MG63 (cell line): ENCODE results near the gene PEX26. TPM values are rescaled to one million over a fixed set of nuclear protein-coding genes. Genes with fewer than 3 reads are reported as not detected.
A peak's percentile ranks its signal among the peaks of the same experiment; 100 is the strongest.
"Not testable (repeated sequence)": the region's sequence is repeated elsewhere in the genome, so short reads cannot be mapped to it uniquely, and the experiment has no call there.

Experiments used
- DNase-seq: peaks from one replicate; pipeline ENCODE4 v3.0.0-alpha.2; 2020
- H3K27me3 ChIP-seq: fragments of 250-450 bp; sonication (Bioruptor Pico); 2 replicates; pipeline ENCODE4 v1.5.1; 2020; ENCODE audit warnings: mild to moderate bottlenecking, moderate library complexity
- H3K36me3 ChIP-seq: fragments of 250-450 bp; sonication (Bioruptor Pico); 2 replicates; pipeline ENCODE4 v1.5.1; 2020; ENCODE audit warnings: mild to moderate bottlenecking, moderate library complexity
- H3K4me3 ChIP-seq: fragments of 250-450 bp; sonication (Bioruptor Pico); 2 replicates; pipeline ENCODE4 v1.5.1; 2020; ENCODE audit warnings: mild to moderate bottlenecking, moderate library complexity
- H3K9me3 ChIP-seq: fragments of 250-450 bp; sonication (Bioruptor Pico); 2 replicates; pipeline ENCODE4 v1.5.1; 2020; ENCODE audit warnings: mild to moderate bottlenecking, moderate library complexity
- total RNA-seq: library from RNA; depleted of rRNA; stranded (reverse); fragments of >200 nt; shearing (Covaris generic); gene quantifications from 2 replicates; pipeline ENCODE4 v1.2.3, GENCODE V29; 2014; ENCODE audit warnings: low replicate concordance; rRNA removed

PEX26 gene
- total RNA-seq = 10.5 and 13.5 TPM in 2 replicates

GRCh38 chr22:18077639-18078328 lies at the start of gene PEX26:
Gene PEX26 (plus strand): TSS chr22:18077990. CDS start chr22:18078377, 387 bp downstream.
- Histone ChIP-seq H3K4me3 (peak within 1 kb of the TSS; percentile 93), H3K9me3 (no peaks in the 10 kb centered on the region), H3K27me3 (no peaks in the 10 kb centered on the region), H3K36me3 (peaks cover 33% of the 10 kb centered on the region)
- peak; percentile 94 for DNase-seq

- Histone ChIP-seq H3K9me3 (no peaks in the 10 kb centered on the region), H3K27me3 (no peaks in the 10 kb centered on the region), H3K36me3 (no peaks in the 10 kb centered on the region), H3K4me3 (no peak overlapping the region)
- DNase-seq = no peak
Measured at GRCh38 chr22:18028817-18029527, 48.8 kb upstream of the PEX26 start.

DNA sequence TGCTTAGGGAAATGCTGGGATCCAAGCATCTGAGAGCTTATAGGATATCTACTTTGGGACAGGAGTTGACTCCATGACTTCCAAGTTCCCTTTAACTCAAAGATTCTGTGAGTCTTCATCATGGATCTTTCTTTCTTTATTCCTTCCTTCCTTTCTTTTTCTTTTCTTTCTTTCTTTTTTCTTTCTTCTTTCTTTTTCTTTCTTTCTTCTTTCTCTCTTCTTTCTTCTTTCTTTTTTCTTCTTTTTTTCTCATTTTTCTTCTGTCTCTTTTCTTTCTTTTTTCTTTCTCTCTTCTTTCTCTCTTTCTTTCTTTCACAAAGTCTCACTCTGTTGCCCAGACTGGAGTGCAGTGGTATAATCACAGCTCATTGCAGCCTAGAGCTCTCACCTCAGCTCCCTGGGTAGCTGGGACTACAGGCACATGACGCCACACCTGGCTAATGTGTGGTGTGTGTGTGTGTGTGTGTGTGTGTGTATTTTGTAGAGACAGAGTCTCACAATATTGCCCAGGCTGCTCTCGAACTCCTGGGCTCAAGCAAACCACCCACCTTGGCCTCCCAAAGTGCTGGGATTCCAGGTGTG lies 48.0 kb upstream of the PEX26 start:
- no peaks in the 10 kb centered on the region for H3K9me3 ChIP-seq
- DNase-seq = no peak
- H3K4me3 ChIP-seq = no peak overlapping the region
- no peaks in the 10 kb centered on the region for H3K36me3 ChIP-seq
- no peaks in the 10 kb centered on the region for H3K27me3 ChIP-seq

GRCh38 chr22:18031695-18032454 lies 45.9 kb upstream of the PEX26 start:
- no peak overlapping the region for H3K4me3 ChIP-seq

DNA sequence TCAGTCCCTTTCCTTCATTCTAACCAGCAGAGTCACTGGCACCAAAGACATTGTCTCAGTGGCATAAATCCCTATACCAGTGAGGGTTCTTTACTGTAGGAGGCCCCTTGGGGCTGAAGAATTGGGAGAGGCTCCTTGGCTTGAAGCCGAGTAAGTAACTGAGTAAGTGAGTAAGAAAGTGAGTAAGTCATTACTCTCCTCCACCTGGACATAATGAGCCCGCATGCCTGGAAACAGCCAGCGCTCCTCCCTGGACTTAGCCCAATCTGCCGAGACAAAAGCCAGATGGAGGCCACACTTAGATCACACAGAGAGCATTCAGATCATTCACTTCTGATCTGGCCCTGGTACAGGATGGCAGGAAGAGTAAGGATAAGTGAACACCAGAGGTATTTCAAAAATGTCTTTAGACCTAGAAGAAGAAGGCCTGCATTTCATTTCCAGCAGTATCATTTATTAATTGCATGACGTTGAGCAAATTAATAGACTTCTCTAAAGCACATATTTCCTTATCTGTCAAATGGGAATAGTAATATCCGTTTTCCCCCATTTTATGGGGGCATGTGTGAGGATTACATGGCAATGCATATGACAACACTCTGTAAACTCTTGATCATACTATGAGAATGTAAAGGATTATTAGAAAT lies 45.2 kb upstream of the PEX26 start:
- peak; percentile 92 for DNase-seq
- H3K9me3 ChIP-seq = no peaks in the 10 kb centered on the region
- no peaks in the 10 kb centered on the region for H3K27me3 ChIP-seq
- H3K4me3 ChIP-seq = no peak overlapping the region
- no peaks in the 10 kb centered on the region for H3K36me3 ChIP-seq

More at GRCh38 chr22:18031695-18032454, 45.9 kb upstream of the PEX26 start:
- Histone ChIP-seq H3K9me3 (no peaks in the 10 kb centered on the region), H3K36me3 (no peaks in the 10 kb centered on the region), H3K27me3 (no peaks in the 10 kb centered on the region)
- DNase-seq = peak; percentile 95

GRCh38 chr22:18033204-18033998 lies 44.4 kb upstream of the PEX26 start:
- peak; percentile 30 for DNase-seq
- no peaks in the 10 kb centered on the region for H3K27me3 ChIP-seq
- no peak overlapping the region for H3K4me3 ChIP-seq
- no peaks in the 10 kb centered on the region for H3K36me3 ChIP-seq
- H3K9me3 ChIP-seq = no peaks in the 10 kb centered on the region

DNA sequence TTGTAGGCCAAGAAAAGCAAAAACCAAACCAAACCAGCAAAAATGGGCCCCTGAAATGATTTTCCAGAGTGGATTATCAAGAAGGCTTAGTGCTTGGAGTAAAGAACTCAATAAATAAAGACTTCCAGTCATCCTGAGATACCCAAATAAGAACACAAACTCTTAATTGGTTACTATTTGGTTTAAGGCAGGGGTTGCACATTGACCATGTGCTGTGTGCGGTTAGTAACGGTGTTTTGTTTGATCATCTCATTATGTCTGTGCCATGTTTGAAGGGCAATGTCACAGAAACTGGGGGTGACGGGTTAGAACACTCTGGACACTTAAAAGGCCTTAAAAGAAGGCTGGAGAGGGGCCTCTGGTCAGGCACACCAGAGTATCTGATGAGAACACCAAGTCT lies 43.7 kb upstream of the PEX26 start:
- Histone ChIP-seq H3K4me3 (no peak overlapping the region), H3K27me3 (no peaks in the 10 kb centered on the region)
- no peak for DNase-seq

DNA sequence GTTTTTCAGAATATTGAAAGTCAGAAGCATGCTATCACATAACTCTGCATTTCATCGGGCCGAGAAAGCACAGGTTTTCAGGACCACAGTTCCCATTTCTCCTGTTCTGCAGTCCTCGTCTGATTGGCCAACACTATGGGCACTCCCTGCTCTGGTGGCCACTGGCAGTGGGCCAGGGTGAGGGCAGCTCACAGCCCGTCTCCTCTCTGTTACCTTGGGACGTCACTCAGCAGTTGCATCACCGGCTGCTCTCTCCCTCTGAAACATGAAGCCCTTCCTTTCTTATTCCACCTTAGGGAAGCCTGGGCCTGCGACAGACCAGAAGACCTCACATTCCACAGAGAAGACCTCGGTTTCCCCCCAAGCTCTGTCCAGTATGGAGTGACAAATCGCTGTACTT lies 42.0 kb upstream of the PEX26 start:
- H3K27me3 ChIP-seq = no peaks in the 10 kb centered on the region
- H3K36me3 ChIP-seq = no peaks in the 10 kb centered on the region
- DNase-seq = no peak
- no peak overlapping the region for H3K4me3 ChIP-seq
- no peaks in the 10 kb centered on the region for H3K9me3 ChIP-seq

More for the DNA sequence above, 43.7 kb upstream of the PEX26 start:
- H3K36me3 ChIP-seq = no peaks in the 10 kb centered on the region
- H3K9me3 ChIP-seq = no peaks in the 10 kb centered on the region

DNA sequence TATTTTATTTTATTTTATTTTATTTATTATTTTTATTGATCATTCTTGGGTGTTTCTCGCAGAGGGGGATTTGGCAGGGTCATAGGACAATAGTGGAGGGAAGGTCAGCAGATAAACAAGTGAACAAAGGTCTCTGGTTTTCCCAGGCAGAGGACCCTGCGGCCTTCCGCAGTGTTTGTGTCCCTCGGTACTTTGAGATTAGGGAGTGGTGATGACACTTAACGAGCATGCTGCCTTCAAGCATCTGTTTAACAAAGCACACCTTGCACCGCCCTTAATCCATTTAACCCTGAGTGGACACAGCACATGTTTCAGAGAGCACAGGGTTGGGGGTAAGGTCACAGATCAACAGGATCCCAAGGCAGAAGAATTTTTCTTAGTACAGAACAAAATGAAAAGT lies 36.9 kb upstream of the PEX26 start:
- H3K4me3 ChIP-seq, DNase-seq, H3K9me3 ChIP-seq, H3K27me3 ChIP-seq, H3K36me3 ChIP-seq: not testable (repeated sequence)

- no peaks in the 10 kb centered on the region for H3K9me3 ChIP-seq
- H3K4me3 ChIP-seq = no peak overlapping the region
- no peaks in the 10 kb centered on the region for H3K27me3 ChIP-seq
- H3K36me3 ChIP-seq = no peaks in the 10 kb centered on the region
- no peak for DNase-seq
Measured at GRCh38 chr22:18042685-18043084, 35.1 kb upstream of the PEX26 start.

- Histone ChIP-seq H3K36me3 (no peaks in the 10 kb centered on the region), H3K4me3 (no peak overlapping the region), H3K27me3 (no peaks in the 10 kb centered on the region), H3K9me3 (no peaks in the 10 kb centered on the region)
- DNase-seq = no peak
Measured at GRCh38 chr22:18044548-18045271, 33.1 kb upstream of the PEX26 start.

- no peak for DNase-seq
- no peaks in the 10 kb centered on the region for H3K9me3 ChIP-seq
- no peaks in the 10 kb centered on the region for H3K27me3 ChIP-seq
- no peaks in the 10 kb centered on the region for H3K36me3 ChIP-seq
- H3K4me3 ChIP-seq = no peak overlapping the region
Measured at GRCh38 chr22:18045794-18046193, 32.0 kb upstream of the PEX26 start.

DNA sequence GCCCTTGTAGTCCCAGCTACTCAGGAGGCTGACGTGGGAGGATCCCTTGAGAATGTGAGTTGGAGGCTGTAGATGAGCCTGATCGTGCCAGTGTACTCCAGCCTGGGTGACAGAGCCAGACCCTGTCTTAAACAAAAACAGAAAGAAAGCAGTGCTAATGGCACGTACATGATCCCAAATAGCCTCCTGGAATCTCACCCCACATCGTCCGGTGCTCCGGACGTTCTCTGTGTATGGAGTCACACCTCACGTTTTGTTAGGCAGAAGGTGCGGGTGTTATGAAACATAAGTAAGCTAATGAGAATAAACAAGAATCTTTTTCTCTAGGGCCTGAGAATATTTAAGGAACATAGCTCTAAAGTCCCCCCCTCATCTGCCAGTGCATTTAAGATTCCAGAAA lies 29.7 kb upstream of the PEX26 start:
- Histone ChIP-seq H3K27me3 (no peaks in the 10 kb centered on the region), H3K4me3 (no peak overlapping the region), H3K36me3 (no peaks in the 10 kb centered on the region), H3K9me3 (no peaks in the 10 kb centered on the region)
- DNase-seq = no peak

DNA sequence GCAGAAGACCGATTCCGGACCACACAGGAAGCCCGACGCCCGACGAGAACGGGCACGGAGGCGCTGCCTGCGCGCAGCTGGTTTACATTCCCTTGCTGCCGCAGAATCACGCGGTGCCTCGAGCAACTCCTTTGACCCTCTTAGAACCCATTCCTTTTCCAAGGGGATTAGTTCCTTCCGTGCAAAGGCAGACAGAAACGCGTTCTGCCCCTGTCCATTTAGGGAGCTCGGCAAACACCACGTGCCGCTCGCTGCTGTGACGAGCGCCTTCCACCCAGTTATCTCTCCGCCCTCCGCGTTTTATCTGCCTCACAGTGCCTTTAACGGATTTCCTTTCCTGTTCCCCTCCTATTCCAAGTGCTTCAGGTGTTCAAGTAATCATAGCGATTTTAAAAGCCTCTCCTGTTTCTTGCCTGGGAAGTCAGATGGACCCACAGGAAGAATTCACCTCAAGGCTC lies 29.3 kb upstream of the PEX26 start:
- no peak for DNase-seq
- no peaks in the 10 kb centered on the region for H3K9me3 ChIP-seq
- H3K27me3 ChIP-seq = no peaks in the 10 kb centered on the region
- no peaks in the 10 kb centered on the region for H3K36me3 ChIP-seq
- H3K4me3 ChIP-seq = no peak overlapping the region

DNA sequence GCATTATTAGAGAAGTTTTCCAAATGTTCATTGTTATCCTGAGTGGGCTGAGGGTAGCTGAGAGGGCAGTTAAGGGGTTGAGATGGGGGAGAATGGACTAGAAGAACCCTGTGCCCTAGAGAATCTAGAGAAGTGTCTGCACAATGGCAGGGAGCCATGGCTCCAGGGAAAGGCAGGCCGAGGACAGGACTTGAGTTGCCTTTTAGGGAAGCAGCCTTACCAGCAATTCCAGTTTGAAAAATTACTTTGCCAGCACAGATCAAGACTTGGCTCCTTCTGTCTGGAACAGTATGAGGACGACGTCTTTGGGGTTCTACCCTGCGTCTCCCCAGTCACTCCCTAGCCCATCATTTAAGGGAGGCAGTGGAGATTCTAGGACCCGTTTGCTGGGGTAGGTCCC lies 27.7 kb upstream of the PEX26 start:
- H3K9me3 ChIP-seq = no peaks in the 10 kb centered on the region
- H3K27me3 ChIP-seq = no peaks in the 10 kb centered on the region
- H3K4me3 ChIP-seq = no peak overlapping the region
- no peaks in the 10 kb centered on the region for H3K36me3 ChIP-seq
- DNase-seq = no peak
